Heart left ventricle (tissue), 16 donors: Measurements from ENCODE around the gene EIF2S3. TPM values are rescaled to one million over a fixed set of nuclear protein-coding genes. Genes with fewer than 3 reads are reported as not detected.
A peak's percentile ranks its signal among the peaks of the same experiment; 100 is the strongest.
"Not testable (repeated sequence)": the region's sequence is repeated elsewhere in the genome, so short reads cannot be mapped to it uniquely, and the experiment has no call there.

ENCODE experiments used
- ATAC-seq, 4 donors: fragments of 200-7000 bp; cut with Tn5 transposase; one replicate each; pipeline ENCODE4 v1.9.1; 2020 to 2022; ENCODE audit warnings: moderate library complexity in 4 of 4, mild to moderate bottlenecking in 3 of 4, moderate number of reproducible peaks in 1 of 4
- DNase-seq, 5 donors: peaks; one replicate each; pipeline ENCODE4 v3.0.0-alpha.2; 2020
- H3K27ac ChIP-seq, 12 donors: fragments of 200-600 bp; sonication (generic) in 4 of 12; one replicate each; pipeline versions ENCODE4 v1.5.0 to v1.8.0; 2016 to 2022; ENCODE audit warnings: mild to moderate bottlenecking in 2 of 12
- H3K27me3 ChIP-seq, 9 donors: fragments of 200-600 bp; sonication (generic) in 2 of 9; one replicate each; pipeline versions ENCODE4 v1.5.1 to v1.8.0; 2016 to 2022; ENCODE audit warnings: mild to moderate bottlenecking in 3 of 9
- H3K36me3 ChIP-seq, 9 donors: fragments of 200-600 bp; sonication (generic) in 2 of 9; one replicate each; pipeline versions ENCODE4 v1.5.0 to v1.8.0; 2018 to 2022; ENCODE audit warnings: mild to moderate bottlenecking in 2 of 9
- H3K4me1 ChIP-seq, 12 donors: fragments of 200-600 bp; sonication (generic) in 4 of 12; one replicate each; pipeline versions ENCODE4 v1.5.0 to v1.8.0; 2016 to 2022; ENCODE audit warnings: mild to moderate bottlenecking in 3 of 12
- H3K4me3 ChIP-seq, 12 donors: fragments of 200-600 bp; sonication (generic) in 4 of 12; one replicate each; pipeline versions ENCODE4 v1.5.0 to v1.8.0; 2017 to 2022; ENCODE audit warnings: mild to moderate bottlenecking in 9 of 12, moderate library complexity in 4 of 12
- H3K9me3 ChIP-seq, 12 donors: fragments of 200-600 bp; sonication (generic) in 4 of 12; one replicate each; pipeline versions ENCODE4 v1.5.0 to v1.8.0; 2016 to 2022; ENCODE audit warnings: mild to moderate bottlenecking in 1 of 12
- POLR2A ChIP-seq, 2 donors: fragments of 450-650 bp; IDR thresholded peaks; one replicate each; pipeline ENCODE4 v1.6.1; 2017; ENCODE audit warnings: antibody characterized with exemption in 2 of 2, mild to moderate bottlenecking in 2 of 2, moderate library complexity in 2 of 2
- WGBS, 4 donors: extraction: QIAGEN DNeasy Blood & Tissue Kit in 2 of 4; methylation state at CpG; one replicate each; pipeline versions ENCODE4 v1.1.5 to v1.1.7; 2013 to 2018; 5-methylcytosine and 5-hydroxymethylcytosine counted together
- intact Hi-C, 10 donors: fragments of 100-400 bp; cut with DNase I; formaldehyde crosslinking; loops; one replicate each; pipeline versions ENCODE4 v1.11.1 to v1.14.2; 2022
- polyA plus RNA-seq, 2 donors: library from polyadenylated mRNA; stranded (reverse); fragments of 200-250 nt; gene quantifications; one replicate each; pipeline ENCODE4 v1.2.3, GENCODE V29; 2013
- total RNA-seq, 9 donors: library from RNA; depleted of rRNA in 2 of 9; stranded (reverse); fragments of >200 nt in 2 of 9; fragmentation: NEBNext Ultra II Directional in 3 of 9; extraction: Animal tissue kit (Norgen Biotek cat#: 25700) in 3 of 9; gene quantifications; one replicate each; pipeline versions ENCODE4 v1.1.0 to v1.2.4, GENCODE V29; 2016 to 2023
- TF ChIP-seq, protein P1 (sequence below), 12 donors: fragments of 200-600 bp; sonication (generic) in 4 of 12; IDR thresholded peaks; one replicate each; pipeline versions ENCODE4 v1.5.0 to v1.8.0; 2018 to 2022; ENCODE audit warnings: antibody characterized with exemption in 12 of 12, mild to moderate bottlenecking in 5 of 12
- donor health status: ischemic (EF 13 %, LVEDD 7.1; RV severe dilation, severe dysfunction).
- donor health status: healthy with polysubstance abuse.
- donor health status: DM: no; HTN: yes; CAD: no.
- donor health status: DM: no; HTN: no; CAD: no.
- donor health status: ischemic (EF 25% LVEDD 6.9; RV normal size, moderate dysfunction).
- donor health status: ischemic (EF 25% LVEDD 5.7; RV mildly dilated, moderate dysfunction).
- donor health status: healthy.
- donor health status: DM: yes; HTN: yes; CAD: no.
- donor health status: ischemic (EF 35%, LVEDD 5.7; RV mildly dilated, moderate dysfunction).
- donor health status: nonischemic (EF 11% LVEDD 7.7; RV severe dilation, severe dysfunction).
- donor health status: DM: yes; HTN: yes; CAD: no.
- donor health status: PGD.
- donor health status: ischemic (EF 29% LVEDD 5.4; RV normal size, mild dysfunction).
- donor health status: nonischemic (EF 23%, LVEDD 6.1; RV moderate dilation, normal function).

The EIF2S3 gene
- total and polyA plus RNA-seq, 11 donors = 22.9 to 126 (median 82.5) TPM

DNA sequence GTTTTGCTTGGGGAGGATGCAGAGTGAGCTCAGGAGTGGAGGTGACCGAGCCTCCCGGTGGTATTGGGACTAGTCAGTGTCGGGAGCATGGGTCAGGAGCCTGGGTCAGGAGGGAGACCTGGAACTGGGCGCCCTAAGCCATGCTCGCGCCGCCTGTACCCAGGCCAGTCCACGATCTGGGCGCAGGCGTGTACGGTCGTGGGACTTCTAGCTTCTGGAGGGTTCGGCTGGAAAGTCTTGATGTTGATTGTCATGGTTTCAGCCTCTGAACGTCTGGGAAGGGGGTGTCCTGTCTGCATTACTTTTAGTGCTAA, 244 bp downstream of the EIF2S3 start:
- intact Hi-C loops = loop anchor here in 7 of 10 donors (2.0 to 10.0 kb wide), 6 partner anchors 30 to 360 kb away; partner anchors contain the start of genes CXorf58 (in 6 of the 7), APOO (in 5 of the 7) and SAT1 (in 1 of the 7)
- TF ChIP-seq, protein P1, sequence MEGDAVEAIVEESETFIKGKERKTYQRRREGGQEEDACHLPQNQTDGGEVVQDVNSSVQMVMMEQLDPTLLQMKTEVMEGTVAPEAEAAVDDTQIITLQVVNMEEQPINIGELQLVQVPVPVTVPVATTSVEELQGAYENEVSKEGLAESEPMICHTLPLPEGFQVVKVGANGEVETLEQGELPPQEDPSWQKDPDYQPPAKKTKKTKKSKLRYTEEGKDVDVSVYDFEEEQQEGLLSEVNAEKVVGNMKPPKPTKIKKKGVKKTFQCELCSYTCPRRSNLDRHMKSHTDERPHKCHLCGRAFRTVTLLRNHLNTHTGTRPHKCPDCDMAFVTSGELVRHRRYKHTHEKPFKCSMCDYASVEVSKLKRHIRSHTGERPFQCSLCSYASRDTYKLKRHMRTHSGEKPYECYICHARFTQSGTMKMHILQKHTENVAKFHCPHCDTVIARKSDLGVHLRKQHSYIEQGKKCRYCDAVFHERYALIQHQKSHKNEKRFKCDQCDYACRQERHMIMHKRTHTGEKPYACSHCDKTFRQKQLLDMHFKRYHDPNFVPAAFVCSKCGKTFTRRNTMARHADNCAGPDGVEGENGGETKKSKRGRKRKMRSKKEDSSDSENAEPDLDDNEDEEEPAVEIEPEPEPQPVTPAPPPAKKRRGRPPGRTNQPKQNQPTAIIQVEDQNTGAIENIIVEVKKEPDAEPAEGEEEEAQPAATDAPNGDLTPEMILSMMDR (IDR thresholded peaks at IDR 0.05) = no peak
- TF ChIP-seq POLR2A (IDR thresholded peaks at IDR 0.05) = no peak
- no peaks in the 10 kb centered on the region for H3K9me3 ChIP-seq
- peaks cover 0 to 31% (median 0%) of the 10 kb centered on the region in 9 donors for H3K36me3 ChIP-seq
- DNase-seq (no peak), ATAC-seq (peak in 3 of 4 donors; percentile 14 to 53 (median 32))
- peak overlapping the region; percentile 88 to 98 (median 93) for H3K27ac ChIP-seq
- peaks cover 0 to 11% (median 0%) of the 10 kb centered on the region in 12 donors for H3K4me1 ChIP-seq
- peaks cover 0 to 4% (median 0%) of the 10 kb centered on the region in 9 donors for H3K27me3 ChIP-seq
- 0 to 17% (median 1%) methylated on average over 13 to 14 of the region's 14 CpGs for WGBS, 4 donors
- peak overlapping the region in 6 of 12 donors; percentile 57 to 86 (median 77) for H3K4me3 ChIP-seq

DNA sequence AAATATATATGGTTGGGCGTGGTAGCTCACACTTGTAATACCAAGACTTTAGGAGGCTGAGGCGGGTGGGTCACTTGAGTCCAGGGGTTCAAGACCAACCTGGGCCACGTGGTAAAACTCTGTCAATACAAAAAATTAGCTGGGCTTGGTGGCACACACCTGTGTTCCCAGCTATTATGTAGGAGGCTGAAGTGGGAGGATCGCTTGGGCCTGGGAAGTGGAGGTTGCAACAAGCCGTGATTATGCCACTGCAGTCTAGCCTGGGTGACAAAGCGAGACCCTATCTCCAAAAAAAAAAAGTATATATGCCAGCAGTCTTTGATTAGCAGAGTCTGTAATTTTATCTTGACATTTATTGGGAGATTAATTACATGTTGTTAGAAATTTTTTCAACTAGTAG, 8.7 kb downstream of the EIF2S3 start:
- intact Hi-C loops = no loop called here
- DNase-seq (no peak), ATAC-seq (no peak)
- WGBS, 4 donors = 92 to 97% (median 94%) methylated on average over 6 of the region's 6 CpGs
- no peaks in the 10 kb centered on the region for H3K27me3 ChIP-seq
- H3K27ac ChIP-seq = no peak overlapping the region
- H3K36me3 ChIP-seq = peaks cover 0 to 100% (median 0%) of the 10 kb centered on the region in 9 donors
- TF ChIP-seq, protein P1 (IDR thresholded peaks at IDR 0.05) = no peak
- TF ChIP-seq POLR2A (IDR thresholded peaks at IDR 0.05) = no peak
- H3K4me3 ChIP-seq = no peak overlapping the region
- no peaks in the 10 kb centered on the region for H3K4me1 ChIP-seq
- H3K9me3 ChIP-seq = no peaks in the 10 kb centered on the region

DNA sequence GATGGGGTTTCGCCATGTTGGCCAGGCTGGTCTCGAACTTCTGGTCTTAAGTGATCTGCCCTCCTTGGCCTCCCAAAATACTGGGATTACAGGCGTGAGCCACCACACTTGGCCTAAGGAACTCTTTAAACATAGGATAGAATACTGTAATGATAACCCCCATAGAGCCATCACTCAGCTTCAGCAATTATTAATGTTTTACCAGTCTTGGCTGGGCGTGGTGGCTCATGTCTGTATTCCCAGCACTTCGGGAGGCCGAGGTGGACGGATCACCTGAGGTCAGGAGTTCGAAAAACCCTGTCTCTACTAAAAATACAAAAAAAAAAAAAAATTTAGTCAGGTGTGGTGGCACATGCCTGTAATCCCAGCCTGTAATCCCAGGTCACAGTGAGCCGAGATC, 15.1 kb downstream of the EIF2S3 start:
- DNase-seq (no peak), ATAC-seq (no peak)
- TF ChIP-seq, protein P1 (IDR thresholded peaks at IDR 0.05) = no peak
- TF ChIP-seq POLR2A (IDR thresholded peaks at IDR 0.05) = no peak
- Histone ChIP-seq H3K4me3 (no peak overlapping the region), H3K4me1 (no peaks in the 10 kb centered on the region), H3K27ac (no peak overlapping the region), H3K9me3 (no peaks in the 10 kb centered on the region), H3K36me3 (peaks cover 0 to 95% (median 46%) of the 10 kb centered on the region in 9 donors), H3K27me3 (no peaks in the 10 kb centered on the region)
- intact Hi-C loops = no loop called here
- 95 to 98% (median 96%) methylated on average over 9 of the region's 9 CpGs for WGBS, 4 donors

DNA sequence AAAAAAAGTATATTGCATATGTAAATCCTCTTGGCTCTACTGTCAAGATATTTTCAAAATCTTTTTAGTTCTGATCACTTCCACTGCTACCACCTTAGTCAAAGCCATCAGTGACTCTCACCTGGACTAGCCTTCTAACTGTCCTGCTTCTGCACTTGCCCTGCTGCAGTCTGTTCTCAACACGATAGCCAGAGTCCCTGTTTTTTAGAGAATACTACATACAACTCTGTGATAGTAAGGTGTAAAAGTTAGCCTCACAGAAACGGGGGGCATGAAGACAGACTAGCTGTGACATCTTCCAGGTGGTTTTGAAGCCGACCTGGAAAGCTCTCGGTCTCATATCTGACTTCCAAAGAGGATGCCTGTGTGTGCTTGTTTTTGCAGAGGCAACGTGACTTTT, 24.7 kb downstream of the EIF2S3 start:
- no peaks in the 10 kb centered on the region for H3K4me1 ChIP-seq
- WGBS, 4 donors = 69 to 83% (median 75%) methylated on average over 5 of the region's 5 CpGs
- intact Hi-C loops = no loop called here
- H3K9me3 ChIP-seq = no peaks in the 10 kb centered on the region
- H3K27me3 ChIP-seq = peaks cover 0 to 3% (median 0%) of the 10 kb centered on the region in 9 donors
- no peak overlapping the region for H3K27ac ChIP-seq
- TF ChIP-seq POLR2A (IDR thresholded peaks at IDR 0.05) = no peak
- TF ChIP-seq, protein P1 (IDR thresholded peaks at IDR 0.05) = no peak
- ATAC-seq (no peak), DNase-seq (no peak)
- no peak overlapping the region for H3K4me3 ChIP-seq
- peaks cover 0 to 44% (median 32%) of the 10 kb centered on the region in 9 donors for H3K36me3 ChIP-seq

DNA sequence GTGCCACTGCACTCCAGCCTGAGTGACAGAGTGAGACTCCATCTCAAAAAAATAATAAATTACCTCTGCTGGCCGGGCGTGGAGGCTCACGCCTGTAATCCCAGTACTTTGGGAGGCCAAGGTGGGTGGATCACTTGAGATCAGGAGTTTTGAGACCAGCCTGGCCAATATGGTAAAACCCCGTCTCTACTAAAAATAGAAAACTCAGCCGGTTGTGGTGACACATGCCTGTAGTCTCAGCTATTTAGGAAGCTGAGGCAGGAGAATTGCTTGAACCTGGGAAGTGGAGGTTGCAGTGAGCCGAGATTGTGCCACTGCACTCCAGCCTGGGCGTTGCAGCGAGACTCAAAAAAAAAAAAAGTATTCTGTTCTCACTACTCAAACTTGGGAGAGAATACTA, 25.5 kb downstream of the EIF2S3 start:
- intact Hi-C loops = loop anchor here in 8 of 10 donors (5.0 to 10.0 kb wide), 4 partner anchors 65 to 165 kb away; partner anchors contain the start of gene ZFX (in 1 of the 8)
- not testable (repeated sequence) for H3K27me3 ChIP-seq, H3K9me3 ChIP-seq, H3K4me1 ChIP-seq, DNase-seq, ATAC-seq, H3K27ac ChIP-seq, H3K4me3 ChIP-seq
- H3K36me3 ChIP-seq = peaks cover 0 to 36% (median 27%) of the 10 kb centered on the region in 9 donors
- WGBS, 4 donors = 70 to 86% (median 81%) methylated on average over 8 of the region's 8 CpGs
